Nephron progenitor cell (in vitro differentiated cells): ENCODE data around the gene DARS1.
A peak's percentile ranks its signal among the peaks of the same experiment; 100 is the strongest.

Source experiments
- DNase-seq: peaks from one replicate; pipeline ENCODE4 v3.0.0; 2021
- H3K27ac Mint-ChIP-seq: 2 replicates; pipeline ENCODE4 v1.8.0; 2021; ENCODE audit warnings: mild to moderate bottlenecking, moderate library complexity, mixed read lengths
- H3K27me3 Mint-ChIP-seq: 2 replicates; pipeline ENCODE4 v1.8.0; 2021; ENCODE audit warnings: mild to moderate bottlenecking, low read depth, mixed read lengths; ENCODE audit not compliant: poor library complexity
- H3K36me3 Mint-ChIP-seq: 2 replicates; pipeline ENCODE4 v1.8.0; 2021; ENCODE audit warnings: low read depth, mixed read lengths
- H3K4me1 Mint-ChIP-seq: 2 replicates; pipeline ENCODE4 v1.8.0; 2021; ENCODE audit warnings: mixed read lengths
- H3K4me3 Mint-ChIP-seq: 2 replicates; pipeline ENCODE4 v1.8.0; 2021; ENCODE audit warnings: mild to moderate bottlenecking, moderate library complexity, mixed read lengths
- H3K9me3 Mint-ChIP-seq: 2 replicates; pipeline ENCODE4 v1.8.0; 2021; ENCODE audit warnings: mild to moderate bottlenecking, moderate library complexity, mixed read lengths
- TF ChIP-seq, protein P1 (sequence below): fragments of 200-600 bp; sonication (generic); IDR thresholded peaks from 2 replicates; pipeline ENCODE4 v1.5.0; 2021; ENCODE audit warnings: antibody characterized with exemption

The DARS1 gene

DNA sequence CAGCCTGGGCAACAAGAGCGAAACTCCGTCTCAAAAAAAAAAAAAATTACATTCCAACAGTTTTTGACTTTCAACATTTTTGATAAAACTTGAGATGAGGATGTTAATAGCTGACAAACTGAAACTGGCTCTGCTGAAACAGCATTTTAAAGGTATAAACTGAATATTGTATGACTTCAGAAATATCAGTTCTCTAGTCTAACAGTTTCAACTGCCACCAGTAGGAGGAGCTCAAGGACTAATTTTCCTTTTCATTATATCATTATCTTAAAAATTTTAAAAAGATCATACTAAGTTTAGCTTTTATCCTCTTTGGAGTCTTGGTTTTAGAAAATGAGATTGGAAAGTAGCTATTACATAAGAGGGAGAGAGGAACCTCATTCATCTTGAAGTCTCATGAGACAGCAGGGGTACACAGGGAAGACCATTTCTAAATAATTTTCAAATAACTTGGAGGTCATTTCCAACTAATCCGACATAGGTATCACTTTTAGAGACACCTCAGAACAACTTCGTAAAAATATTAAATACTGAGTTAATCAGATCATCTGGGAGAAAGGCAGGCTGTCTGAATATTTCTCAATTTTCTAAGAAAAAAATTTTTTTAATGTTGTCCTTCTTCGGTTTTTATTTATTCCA is 71.6 kb downstream of the DARS1 start:
- Mint-ChIP-seq H3K4me1 (no peaks in the 10 kb centered on the region), H3K36me3 (peaks cover 33% of the 10 kb centered on the region), H3K4me3 (no peak overlapping the region), H3K9me3 (no peaks in the 10 kb centered on the region), H3K27ac (no peak overlapping the region), H3K27me3 (no peaks in the 10 kb centered on the region)
- peak; percentile 34 for DNase-seq
- TF ChIP-seq, protein P1, sequence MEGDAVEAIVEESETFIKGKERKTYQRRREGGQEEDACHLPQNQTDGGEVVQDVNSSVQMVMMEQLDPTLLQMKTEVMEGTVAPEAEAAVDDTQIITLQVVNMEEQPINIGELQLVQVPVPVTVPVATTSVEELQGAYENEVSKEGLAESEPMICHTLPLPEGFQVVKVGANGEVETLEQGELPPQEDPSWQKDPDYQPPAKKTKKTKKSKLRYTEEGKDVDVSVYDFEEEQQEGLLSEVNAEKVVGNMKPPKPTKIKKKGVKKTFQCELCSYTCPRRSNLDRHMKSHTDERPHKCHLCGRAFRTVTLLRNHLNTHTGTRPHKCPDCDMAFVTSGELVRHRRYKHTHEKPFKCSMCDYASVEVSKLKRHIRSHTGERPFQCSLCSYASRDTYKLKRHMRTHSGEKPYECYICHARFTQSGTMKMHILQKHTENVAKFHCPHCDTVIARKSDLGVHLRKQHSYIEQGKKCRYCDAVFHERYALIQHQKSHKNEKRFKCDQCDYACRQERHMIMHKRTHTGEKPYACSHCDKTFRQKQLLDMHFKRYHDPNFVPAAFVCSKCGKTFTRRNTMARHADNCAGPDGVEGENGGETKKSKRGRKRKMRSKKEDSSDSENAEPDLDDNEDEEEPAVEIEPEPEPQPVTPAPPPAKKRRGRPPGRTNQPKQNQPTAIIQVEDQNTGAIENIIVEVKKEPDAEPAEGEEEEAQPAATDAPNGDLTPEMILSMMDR = peak; percentile 87

DNA sequence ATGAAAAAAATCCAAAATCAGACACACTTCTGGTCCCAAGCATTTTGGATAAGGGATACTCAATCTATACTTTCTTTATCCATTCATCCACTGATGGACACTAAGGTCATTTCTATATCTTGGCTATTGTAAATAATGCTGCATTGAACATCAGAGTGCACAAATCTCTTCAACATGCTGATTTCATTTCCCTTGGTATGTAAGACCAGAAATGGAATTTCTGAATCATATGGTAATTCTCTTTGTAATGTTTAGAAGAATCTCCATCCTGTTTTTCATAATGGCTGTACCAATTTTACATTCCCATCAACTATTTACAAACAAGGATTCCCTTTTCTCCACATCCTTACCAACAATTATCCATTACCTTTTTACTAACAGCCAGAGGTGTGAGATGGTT is 75.5 kb downstream of the DARS1 start:
- H3K4me3 Mint-ChIP-seq = no peak overlapping the region

DNA sequence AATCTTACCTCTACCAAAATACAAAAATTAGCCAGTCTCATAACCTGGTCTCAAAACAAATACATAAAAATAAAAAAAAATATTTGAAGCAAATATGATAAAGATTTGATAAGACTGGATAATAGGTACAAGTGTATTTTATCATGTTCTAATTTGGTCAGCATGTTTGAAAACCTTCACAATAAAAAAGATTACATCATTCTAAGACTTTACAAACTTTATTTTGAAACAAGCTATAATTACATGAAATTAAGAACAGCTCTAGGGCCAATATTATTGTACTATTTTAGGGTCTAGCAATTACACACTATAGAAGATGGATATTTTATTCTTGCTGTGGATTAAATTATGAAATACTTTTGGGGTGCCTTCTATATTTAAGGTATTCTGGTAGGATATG is 79.7 kb downstream of the DARS1 start:
- Mint-ChIP-seq H3K36me3 (peaks cover 84% of the 10 kb centered on the region), H3K4me3 (no peak overlapping the region), H3K9me3 (no peaks in the 10 kb centered on the region), H3K27me3 (no peaks in the 10 kb centered on the region), H3K27ac (no peak overlapping the region), H3K4me1 (peaks cover 6% of the 10 kb centered on the region)
- TF ChIP-seq, protein P1 = no peak
- no peak for DNase-seq

More for the DNA sequence above, 75.5 kb downstream of the DARS1 start:
- H3K27ac Mint-ChIP-seq = no peak overlapping the region
- no peak for DNase-seq
- H3K36me3 Mint-ChIP-seq = peaks cover 61% of the 10 kb centered on the region
- H3K4me1 Mint-ChIP-seq = no peaks in the 10 kb centered on the region
- H3K27me3 Mint-ChIP-seq = no peaks in the 10 kb centered on the region
- no peaks in the 10 kb centered on the region for H3K9me3 Mint-ChIP-seq
- TF ChIP-seq, protein P1 = no peak

DNA sequence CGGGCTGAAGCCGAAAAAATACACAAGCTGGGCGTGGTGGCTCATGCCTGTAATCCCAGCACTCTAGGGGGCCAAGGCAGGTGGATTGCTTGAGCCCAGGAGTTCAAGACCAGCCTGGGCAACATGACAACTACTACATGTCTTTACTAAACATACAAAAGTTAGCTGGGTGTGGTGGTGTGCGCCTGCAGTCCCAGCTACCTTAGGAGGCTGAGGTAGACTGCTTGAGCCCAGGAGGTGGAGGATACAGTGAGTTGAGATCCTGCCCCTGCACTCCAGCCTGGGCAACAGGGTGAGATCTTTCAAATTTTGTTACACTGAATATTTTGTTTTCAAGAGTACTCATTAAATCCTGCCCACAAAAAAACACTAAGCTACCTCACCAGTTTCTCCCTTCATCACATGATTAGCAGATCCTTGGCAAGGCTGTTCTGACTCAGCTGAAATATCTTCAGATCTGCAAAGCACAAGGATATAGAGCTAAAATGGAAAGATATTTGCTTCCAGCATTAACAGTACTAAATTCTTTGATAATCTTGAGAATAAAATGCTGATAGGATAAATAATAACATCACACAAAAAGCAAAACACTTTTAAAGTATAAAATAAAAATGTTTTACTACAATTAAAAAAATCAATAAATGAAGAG is 81.0 kb downstream of the DARS1 start:
- TF ChIP-seq, protein P1 = no peak
- Mint-ChIP-seq H3K27me3 (no peaks in the 10 kb centered on the region), H3K9me3 (no peaks in the 10 kb centered on the region), H3K4me3 (no peak overlapping the region), H3K4me1 (peaks cover 9% of the 10 kb centered on the region), H3K27ac (peak overlapping the region; percentile 19), H3K36me3 (peaks cover 82% of the 10 kb centered on the region)
- DNase-seq = no peak

DNA sequence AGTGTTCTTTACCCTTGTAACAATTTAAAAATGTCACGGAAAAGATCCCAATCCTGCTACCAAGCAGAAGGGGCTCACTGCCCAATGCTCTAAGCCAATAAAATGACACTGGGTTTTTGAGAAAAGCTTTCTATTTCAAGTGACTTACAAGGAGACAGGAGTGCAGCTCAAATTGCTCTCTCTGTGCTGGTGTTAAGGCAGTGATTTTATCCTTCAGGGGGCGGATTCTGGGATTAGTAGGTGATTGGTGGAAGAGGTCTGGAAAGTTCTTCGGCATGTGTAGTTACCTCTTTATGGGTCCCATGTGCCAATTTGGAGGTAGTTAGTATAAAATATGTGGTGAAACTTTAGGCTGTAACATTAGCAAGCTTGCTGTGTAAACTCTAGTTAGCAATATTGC is 81.8 kb downstream of the DARS1 start:
- peaks cover 82% of the 10 kb centered on the region for H3K36me3 Mint-ChIP-seq
- H3K9me3 Mint-ChIP-seq = no peaks in the 10 kb centered on the region
- DNase-seq = no peak
- peaks cover 11% of the 10 kb centered on the region for H3K4me1 Mint-ChIP-seq
- H3K27ac Mint-ChIP-seq = peak overlapping the region; percentile 95
- no peaks in the 10 kb centered on the region for H3K27me3 Mint-ChIP-seq
- H3K4me3 Mint-ChIP-seq = no peak overlapping the region
- TF ChIP-seq, protein P1 = no peak

DNA sequence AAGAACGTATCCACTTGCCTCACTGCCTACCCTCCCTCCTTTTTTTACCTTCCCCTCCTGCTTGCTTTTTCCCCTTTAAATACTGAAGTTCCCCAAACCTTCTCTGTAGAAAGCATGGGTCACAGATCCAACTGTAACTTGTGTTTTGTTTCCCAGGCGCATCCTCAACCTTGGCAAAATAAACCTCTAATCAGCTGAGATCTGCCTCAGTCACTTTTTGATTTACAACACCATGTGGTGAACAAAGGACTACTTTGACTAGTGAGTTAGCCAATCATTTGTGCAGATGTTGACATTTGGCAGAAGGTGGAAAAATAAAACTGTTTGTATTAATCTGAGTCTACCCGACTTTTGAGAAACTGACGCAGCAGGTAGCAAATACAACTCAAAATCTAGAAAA is 85.9 kb downstream of the DARS1 start:
- peak overlapping the region; percentile 29 for H3K27ac Mint-ChIP-seq
- H3K4me3 Mint-ChIP-seq = no peak overlapping the region
- TF ChIP-seq, protein P1 = no peak
- DNase-seq = no peak
- peaks cover 57% of the 10 kb centered on the region for H3K36me3 Mint-ChIP-seq
- no peaks in the 10 kb centered on the region for H3K9me3 Mint-ChIP-seq
- no peaks in the 10 kb centered on the region for H3K27me3 Mint-ChIP-seq
- peaks cover 11% of the 10 kb centered on the region for H3K4me1 Mint-ChIP-seq
